Aorta (tissue), 5 donors: ENCODE results near the gene PAX5. TPM values are rescaled to one million over a fixed set of nuclear protein-coding genes. Genes with fewer than 3 reads are reported as not detected.
A peak's percentile ranks its signal among the peaks of the same experiment; 100 is the strongest.

Experiments
- ATAC-seq: fragments of 200-7000 bp; cut with Tn5 transposase; one replicate; pipeline ENCODE4 v1.9.1; 2022; ENCODE audit warnings: moderate library complexity; ENCODE audit not compliant: low FRiP score
- DNase-seq, 2 donors: peaks; one replicate each; pipeline ENCODE4 v3.0.0-alpha.2; 2020
- H3K27ac ChIP-seq, 2 donors: one replicate each; pipeline ENCODE4 v1.5.1; 2013; ENCODE audit warnings: low read length in 2 of 2, mild to moderate bottlenecking in 2 of 2, moderate library complexity in 2 of 2, control low read depth in 1 of 2, inconsistent platforms in 1 of 2, low read depth in 1 of 2
- H3K27me3 ChIP-seq, 2 donors: one replicate each; pipeline ENCODE4 v1.6.1; 2013; ENCODE audit warnings: control low read depth in 1 of 2, low read length in 1 of 2, mild to moderate bottlenecking in 1 of 2, moderate library complexity in 1 of 2; ENCODE audit not compliant: insufficient read depth in 2 of 2, control insufficient read depth in 1 of 2
- H3K36me3 ChIP-seq, 2 donors: one replicate each; pipeline ENCODE4 v1.6.1; 2013; ENCODE audit warnings: control low read depth in 1 of 2, low read length in 1 of 2, mild to moderate bottlenecking in 1 of 2; ENCODE audit not compliant: insufficient read depth in 2 of 2, control insufficient read depth in 1 of 2
- H3K4me1 ChIP-seq, 2 donors: one replicate each; pipeline ENCODE4 v1.6.1; 2013; ENCODE audit warnings: low read length in 2 of 2, control low read depth in 1 of 2, mild to moderate bottlenecking in 1 of 2, moderate library complexity in 1 of 2; ENCODE audit not compliant: insufficient read depth in 2 of 2, control insufficient read depth in 1 of 2
- H3K4me3 ChIP-seq, 2 donors: one replicate each; pipeline ENCODE4 v1.5.1; 2013; ENCODE audit warnings: low read length in 2 of 2, control low read depth in 1 of 2, mild to moderate bottlenecking in 1 of 2
- H3K9me3 ChIP-seq: one replicate; pipeline ENCODE4 v1.6.1; 2013; ENCODE audit warnings: mild to moderate bottlenecking, low read length; ENCODE audit not compliant: control insufficient read depth
- WGBS, 2 donors: extraction: QIAGEN DNeasy Blood & Tissue Kit; methylation state at CpG; one replicate each; pipeline ENCODE4 v1.1.7; 2013; 5-methylcytosine and 5-hydroxymethylcytosine counted together
- intact Hi-C, 2 donors: fragments of 100-400 bp; cut with DNase I; formaldehyde crosslinking; loops; one replicate each; pipeline versions ENCODE4 v1.14.2 to v1.15.0; 2022
- polyA plus RNA-seq, 2 donors: library from polyadenylated mRNA; stranded (reverse); fragments of 200-250 nt; gene quantifications; one replicate each; pipeline ENCODE4 v1.2.3, GENCODE V29; 2013
- total RNA-seq, 2 donors: library from RNA; stranded (reverse); fragmentation: NEBNext Ultra II Directional; extraction: Animal tissue kit (Norgen Biotek cat#: 25700); gene quantifications; one replicate each; pipeline ENCODE4 v1.2.1, GENCODE V29; 2021
- donor health status: healthy with polysubstance abuse.
- donor health status: Bipolar disorder and iron deficiency.
- donor health status: DM: no; HTN: no; CAD: no.
- donor health status: DM: no; HTN: no; CAD: no.
- donor health status: DM: yes; HTN: yes; CAD: no.

The PAX5 gene
- total and polyA plus RNA-seq, 4 donors = under 0.01 to 0.81 (median 0.40) TPM

DNA sequence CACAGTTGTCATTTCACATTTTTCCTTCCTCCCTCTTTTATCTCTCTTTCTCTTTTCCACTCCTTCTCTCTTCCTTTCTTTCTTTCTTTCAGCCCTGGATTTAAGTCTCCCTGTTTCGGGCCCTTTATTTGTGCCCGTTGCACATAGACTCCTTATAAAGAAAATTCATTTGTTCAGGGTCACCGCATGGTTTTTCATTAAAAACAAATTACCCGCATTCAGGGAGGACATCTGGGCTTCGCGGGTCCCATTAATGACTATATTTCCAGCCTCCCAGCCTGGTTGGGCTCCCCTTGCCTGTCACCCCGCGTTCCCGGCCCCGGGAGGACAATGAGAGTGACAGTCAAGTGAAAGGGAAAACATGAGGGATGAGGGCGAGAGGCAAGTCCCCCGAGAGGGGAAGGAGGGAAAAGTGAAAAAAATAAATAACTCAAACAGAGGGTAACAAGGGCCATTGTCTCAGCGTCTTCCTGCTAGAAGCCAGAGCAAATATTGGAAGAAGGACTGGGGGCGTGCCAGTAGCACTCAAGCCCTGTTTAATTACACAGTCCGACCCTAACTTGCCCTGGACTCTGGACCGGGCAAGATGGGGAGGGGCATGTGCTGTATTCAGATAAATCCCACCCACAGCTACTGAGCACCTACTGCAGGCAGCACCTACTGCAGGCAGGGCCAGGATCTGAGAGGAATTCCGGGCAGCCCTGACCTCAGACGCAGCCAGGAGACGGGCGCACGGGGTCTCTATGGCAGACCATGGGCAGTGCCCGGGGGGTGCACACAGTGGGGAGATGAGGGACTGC lies 166.2 kb downstream of the PAX5 start:
- no peak for DNase-seq
- Histone ChIP-seq H3K27ac (no peak overlapping the region), H3K9me3 (no peaks in the 10 kb centered on the region), H3K4me1 (no peaks in the 10 kb centered on the region), H3K4me3 (no peak overlapping the region), H3K27me3 (no peaks in the 10 kb centered on the region), H3K36me3 (no peaks in the 10 kb centered on the region)
- 32 to 37% methylated on average over 22 of the region's 22 CpGs for WGBS, 2 donors
- intact Hi-C loops = loop anchor here in 1 of 2 donors (5.0 kb wide), 1 partner anchor 504 kb away; no protein-coding TSS in a partner anchor
- ATAC-seq = peak; percentile 9

DNA sequence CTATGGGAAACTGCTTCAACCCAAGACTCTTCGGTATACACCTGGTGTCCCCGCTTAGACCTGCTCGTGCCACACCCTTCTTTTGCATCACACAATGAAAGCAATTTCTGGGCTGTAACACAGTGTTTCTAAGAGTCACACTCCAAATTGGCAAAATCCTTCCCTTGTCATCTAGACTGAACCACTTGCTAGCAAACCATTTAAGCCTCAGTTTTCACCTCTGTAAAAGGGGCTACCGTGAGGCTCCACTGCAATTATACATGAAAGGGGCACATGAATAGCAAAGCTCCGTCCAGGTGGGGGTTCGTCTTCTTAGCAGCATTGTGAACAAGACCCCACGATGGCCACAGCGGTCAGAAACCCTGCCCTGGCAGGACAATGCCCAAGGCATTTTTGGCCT lies 166.8 kb downstream of the PAX5 start:
- intact Hi-C loops = loop anchor here in 1 of 2 donors (5.0 kb wide), 1 partner anchor 505 kb away; no protein-coding TSS in a partner anchor
- ATAC-seq (no peak), DNase-seq (peak in 1 of 2 donors; percentile 25)
- Histone ChIP-seq H3K27me3 (no peaks in the 10 kb centered on the region), H3K4me1 (no peaks in the 10 kb centered on the region), H3K36me3 (no peaks in the 10 kb centered on the region), H3K4me3 (no peak overlapping the region), H3K9me3 (no peaks in the 10 kb centered on the region), H3K27ac (no peak overlapping the region)
- 87 to 90% methylated on average over 8 of the region's 8 CpGs for WGBS, 2 donors

GRCh38 chr9:36866840-36867239 lies 167.2 kb downstream of the PAX5 start:
- no peak for ATAC-seq
- Histone ChIP-seq H3K4me1 (no peaks in the 10 kb centered on the region), H3K27ac (no peak overlapping the region), H3K36me3 (no peaks in the 10 kb centered on the region), H3K9me3 (no peaks in the 10 kb centered on the region), H3K27me3 (no peaks in the 10 kb centered on the region), H3K4me3 (no peak overlapping the region)
- intact Hi-C loops = loop anchor here in 1 of 2 donors (5.0 kb wide), 1 partner anchor 505 kb away; no protein-coding TSS in a partner anchor
- DNase-seq = peak in 1 of 2 donors; percentile 24
- WGBS, 2 donors = 78 to 81% methylated on average over 7 of the region's 7 CpGs

DNA sequence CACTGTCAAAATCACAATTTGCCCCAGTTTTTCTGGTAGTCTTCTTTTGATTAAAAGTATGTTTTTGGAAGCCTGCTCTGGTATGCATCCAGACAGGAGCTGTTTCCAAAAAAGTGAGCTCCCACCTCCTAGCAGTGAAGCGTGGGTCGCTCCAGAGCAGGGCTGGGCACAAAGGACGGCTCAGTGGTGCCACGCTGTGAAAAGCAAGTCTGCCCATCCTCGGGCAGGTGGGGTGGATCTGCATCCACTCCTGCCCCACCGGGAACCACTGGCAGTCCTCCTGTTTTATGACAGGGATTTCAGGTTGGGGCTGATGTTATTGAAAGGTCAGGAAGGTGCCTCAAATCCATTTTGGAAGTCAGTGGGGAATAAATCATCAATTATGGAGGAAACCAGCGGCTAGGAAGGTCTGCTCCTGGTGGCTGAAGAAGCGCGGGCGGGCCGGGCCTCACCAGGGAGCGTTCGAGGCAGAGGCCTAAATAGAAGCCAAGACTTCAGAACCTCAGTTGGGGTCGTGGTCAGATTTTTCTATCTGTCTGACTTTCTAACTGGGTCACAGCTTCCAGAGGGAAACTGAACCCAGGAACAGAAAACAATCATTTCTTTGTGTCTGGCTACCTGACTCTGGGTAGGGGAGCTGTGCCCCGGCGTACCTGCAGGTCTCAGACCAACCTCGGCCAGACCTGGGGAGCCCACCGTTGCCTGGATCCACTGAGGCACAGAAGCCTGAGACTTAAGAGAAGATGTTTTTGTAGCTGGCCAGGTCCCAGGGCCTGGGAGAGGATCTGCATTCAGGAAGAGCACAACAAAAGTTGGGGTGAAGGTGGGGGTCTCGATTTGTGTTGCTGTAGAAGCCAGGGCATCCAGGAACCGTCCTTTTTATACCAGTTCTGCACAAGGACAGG lies 168.1 kb downstream of the PAX5 start:
- Histone ChIP-seq H3K4me3 (no peak overlapping the region), H3K27ac (no peak overlapping the region), H3K4me1 (no peaks in the 10 kb centered on the region), H3K36me3 (no peaks in the 10 kb centered on the region), H3K27me3 (no peaks in the 10 kb centered on the region), H3K9me3 (no peaks in the 10 kb centered on the region)
- 93% methylated on average over 20 of the region's 20 CpGs for WGBS, 2 donors
- DNase-seq = peak; percentile 18 to 59
- intact Hi-C loops = loop anchor here in 1 of 2 donors (5.0 kb wide), 1 partner anchor 506 kb away; no protein-coding TSS in a partner anchor
- no peak for ATAC-seq

GRCh38 chr9:36864491-36865410 lies 169.3 kb downstream of the PAX5 start:
- 51 to 52% methylated on average over 27 to 31 of the region's 31 CpGs for WGBS, 2 donors
- no peaks in the 10 kb centered on the region for H3K9me3 ChIP-seq
- no peak overlapping the region for H3K4me3 ChIP-seq
- no peaks in the 10 kb centered on the region for H3K4me1 ChIP-seq
- H3K36me3 ChIP-seq = no peaks in the 10 kb centered on the region
- H3K27me3 ChIP-seq = no peaks in the 10 kb centered on the region
- H3K27ac ChIP-seq = no peak overlapping the region
- peak; percentile 13 for ATAC-seq
- DNase-seq = peak; percentile 33 to 64
- intact Hi-C loops = loop anchor here in 1 of 2 donors (5.0 kb wide), 1 partner anchor 508 kb away; no protein-coding TSS in a partner anchor

DNA sequence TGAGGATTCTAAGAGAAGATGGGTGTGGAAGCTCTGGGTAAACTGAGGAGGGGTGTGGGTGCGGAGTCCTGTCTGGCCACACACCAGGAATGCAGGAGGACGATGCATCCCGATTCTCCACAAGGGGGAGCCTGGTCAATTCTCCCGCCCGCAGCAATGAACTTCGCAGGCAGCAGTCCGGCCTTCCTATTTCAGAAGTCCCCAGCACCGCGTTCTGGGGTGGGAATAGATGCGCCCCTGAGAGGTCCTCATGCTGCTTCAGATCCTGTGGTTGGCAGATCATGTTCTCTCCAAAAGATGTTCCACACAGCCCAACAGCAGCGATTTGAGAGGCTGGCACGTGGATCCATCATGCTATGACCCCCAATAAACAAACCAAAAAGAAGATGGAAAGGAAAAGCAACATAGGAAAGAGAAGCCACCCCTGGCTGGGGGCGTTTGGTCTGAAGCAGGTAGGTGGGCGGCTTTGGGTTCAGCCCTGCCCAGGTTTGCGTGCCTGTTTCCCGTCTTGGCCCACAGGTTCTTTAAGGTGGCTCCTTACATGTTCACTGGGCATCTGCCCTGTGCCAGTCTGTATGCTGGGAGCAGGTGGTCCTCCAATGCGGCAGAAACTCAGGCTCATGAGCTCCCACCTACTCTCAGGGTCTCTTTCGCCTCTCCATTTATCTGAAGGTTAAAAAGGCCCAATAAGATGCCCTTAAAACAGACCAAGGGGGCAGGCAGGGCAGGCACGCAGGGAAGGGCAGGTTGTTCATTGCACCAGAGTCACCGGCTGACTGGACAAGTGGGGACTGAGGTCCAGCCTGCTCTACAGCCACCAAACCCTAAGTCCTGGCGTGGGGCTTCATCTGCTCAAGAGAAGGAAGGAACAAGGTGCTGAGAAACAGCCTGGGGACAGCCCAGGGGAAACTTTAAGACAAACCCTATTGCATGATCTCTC lies 171.6 kb downstream of the PAX5 start:
- no peaks in the 10 kb centered on the region for H3K4me1 ChIP-seq
- DNase-seq (peak; percentile 38 to 73), ATAC-seq (no peak)
- 45 to 47% methylated on average over 21 of the region's 21 CpGs for WGBS, 2 donors
- intact Hi-C loops = no loop called here
- H3K36me3 ChIP-seq = no peaks in the 10 kb centered on the region
- H3K4me3 ChIP-seq = no peak overlapping the region
- H3K9me3 ChIP-seq = no peaks in the 10 kb centered on the region
- H3K27ac ChIP-seq = no peak overlapping the region
- no peaks in the 10 kb centered on the region for H3K27me3 ChIP-seq

DNA sequence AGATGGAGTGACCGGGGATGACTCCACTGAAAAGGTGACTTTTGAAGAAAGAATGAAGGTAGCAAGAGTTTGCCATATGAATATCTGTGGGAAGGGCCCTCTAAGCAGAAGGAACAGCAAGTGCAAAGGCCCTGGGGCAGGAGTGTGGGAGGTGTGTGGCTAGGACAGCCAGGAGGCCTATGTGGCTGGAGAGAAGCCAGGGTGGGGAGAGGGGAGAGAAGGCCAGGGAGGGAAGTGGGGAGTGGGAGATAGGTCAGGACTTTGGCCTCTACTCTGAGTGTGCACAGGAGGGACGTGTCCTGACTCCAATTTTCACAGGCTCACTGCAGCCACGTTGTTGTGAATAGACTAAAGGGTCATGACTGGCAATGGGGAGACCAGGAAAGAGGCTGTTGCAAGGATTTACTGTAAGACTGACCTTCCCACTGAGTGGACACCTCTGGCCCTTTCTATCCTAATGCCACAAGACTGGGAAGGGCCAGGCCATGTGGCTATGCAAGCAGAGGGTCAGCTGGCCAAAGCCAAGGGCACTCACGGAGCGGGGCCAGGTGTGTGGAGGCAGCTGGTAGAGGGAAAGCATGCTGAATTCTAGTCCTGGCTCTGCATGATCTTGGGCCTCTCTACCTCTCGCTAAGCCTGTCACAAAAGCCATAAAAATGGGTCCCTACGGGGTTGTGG lies 172.4 kb downstream of the PAX5 start:
- no peaks in the 10 kb centered on the region for H3K36me3 ChIP-seq
- H3K4me3 ChIP-seq = no peak overlapping the region
- no peaks in the 10 kb centered on the region for H3K4me1 ChIP-seq
- ATAC-seq = no peak
- no peaks in the 10 kb centered on the region for H3K27me3 ChIP-seq
- intact Hi-C loops = no loop called here
- peak; percentile 19 to 58 for DNase-seq
- WGBS, 2 donors = 65 to 77% methylated on average over 7 of the region's 7 CpGs
- no peaks in the 10 kb centered on the region for H3K9me3 ChIP-seq
- H3K27ac ChIP-seq = no peak overlapping the region
